PC-3 (cell line): ENCODE measurements around the gene MYH11.

Experiments
- EZH2 ChIP-seq: fragments of 300-600 bp; sonication (generic); IDR thresholded peaks from one replicate; pipeline ENCODE4 v1.6.1; 2017; ENCODE audit warnings: antibody characterized with exemption, mild to moderate bottlenecking, low read length; ENCODE audit not compliant: unreplicated experiment
- EZH2phosphoT487 ChIP-seq: fragments of 300-600 bp; sonication (generic); IDR thresholded peaks from 2 replicates; pipeline ENCODE4 v1.6.1; 2018; ENCODE audit warnings: mild to moderate bottlenecking, antibody characterized with exemption, low read length, borderline replicate concordance
- TF ChIP-seq, protein P1 (sequence below): fragments of 300-600 bp; sonication (generic); conservative IDR thresholded peaks from 2 replicates; pipeline ENCODE4 v1.5.1; 2017; ENCODE audit warnings: antibody characterized with exemption, low read depth, mild to moderate bottlenecking, low read length

DNA sequence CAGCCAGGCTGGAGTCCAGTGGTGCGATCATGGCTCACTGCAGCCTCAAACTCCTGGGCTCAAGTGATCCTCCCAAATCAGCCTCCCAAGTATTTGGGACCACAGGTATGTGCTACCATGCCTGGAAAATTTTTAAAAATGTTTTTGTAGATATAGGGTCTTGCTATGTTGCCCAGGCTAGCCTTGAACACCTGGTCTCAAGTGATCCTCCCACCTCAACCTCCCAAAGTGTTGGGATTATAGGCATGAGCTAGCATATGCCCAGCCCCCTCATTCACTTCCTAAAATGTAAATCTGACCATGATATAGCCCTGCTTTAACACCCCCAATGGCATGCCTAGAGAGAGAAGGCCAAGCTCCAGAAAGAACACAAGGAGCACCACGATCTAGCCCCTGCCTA is 108.2 kb downstream of the MYH11 start:
- TF ChIP-seq, protein P1, sequence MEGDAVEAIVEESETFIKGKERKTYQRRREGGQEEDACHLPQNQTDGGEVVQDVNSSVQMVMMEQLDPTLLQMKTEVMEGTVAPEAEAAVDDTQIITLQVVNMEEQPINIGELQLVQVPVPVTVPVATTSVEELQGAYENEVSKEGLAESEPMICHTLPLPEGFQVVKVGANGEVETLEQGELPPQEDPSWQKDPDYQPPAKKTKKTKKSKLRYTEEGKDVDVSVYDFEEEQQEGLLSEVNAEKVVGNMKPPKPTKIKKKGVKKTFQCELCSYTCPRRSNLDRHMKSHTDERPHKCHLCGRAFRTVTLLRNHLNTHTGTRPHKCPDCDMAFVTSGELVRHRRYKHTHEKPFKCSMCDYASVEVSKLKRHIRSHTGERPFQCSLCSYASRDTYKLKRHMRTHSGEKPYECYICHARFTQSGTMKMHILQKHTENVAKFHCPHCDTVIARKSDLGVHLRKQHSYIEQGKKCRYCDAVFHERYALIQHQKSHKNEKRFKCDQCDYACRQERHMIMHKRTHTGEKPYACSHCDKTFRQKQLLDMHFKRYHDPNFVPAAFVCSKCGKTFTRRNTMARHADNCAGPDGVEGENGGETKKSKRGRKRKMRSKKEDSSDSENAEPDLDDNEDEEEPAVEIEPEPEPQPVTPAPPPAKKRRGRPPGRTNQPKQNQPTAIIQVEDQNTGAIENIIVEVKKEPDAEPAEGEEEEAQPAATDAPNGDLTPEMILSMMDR: no peak
- TF ChIP-seq EZH2: no peak
- TF ChIP-seq EZH2phosphoT487: no peak
